Heart left ventricle (tissue), 16 donors: ENCODE measurements around the gene CCL26. TPM values are rescaled to one million over a fixed set of nuclear protein-coding genes. Genes with fewer than 3 reads are reported as not detected.

Source experiments
- ATAC-seq, 4 donors: fragments of 200-7000 bp; cut with Tn5 transposase; one replicate each; pipeline ENCODE4 v1.9.1; 2020 to 2022; ENCODE audit warnings: moderate library complexity in 4 of 4, mild to moderate bottlenecking in 3 of 4, moderate number of reproducible peaks in 1 of 4
- DNase-seq, 5 donors: peaks; one replicate each; pipeline ENCODE4 v3.0.0-alpha.2; 2020
- H3K27ac ChIP-seq, 12 donors: fragments of 200-600 bp; sonication (generic) in 4 of 12; one replicate each; pipeline versions ENCODE4 v1.5.0 to v1.8.0; 2016 to 2022; ENCODE audit warnings: mild to moderate bottlenecking in 2 of 12
- H3K27me3 ChIP-seq, 9 donors: fragments of 200-600 bp; sonication (generic) in 2 of 9; one replicate each; pipeline versions ENCODE4 v1.5.1 to v1.8.0; 2016 to 2022; ENCODE audit warnings: mild to moderate bottlenecking in 3 of 9
- H3K36me3 ChIP-seq, 9 donors: fragments of 200-600 bp; sonication (generic) in 2 of 9; one replicate each; pipeline versions ENCODE4 v1.5.0 to v1.8.0; 2018 to 2022; ENCODE audit warnings: mild to moderate bottlenecking in 2 of 9
- H3K4me1 ChIP-seq, 12 donors: fragments of 200-600 bp; sonication (generic) in 4 of 12; one replicate each; pipeline versions ENCODE4 v1.5.0 to v1.8.0; 2016 to 2022; ENCODE audit warnings: mild to moderate bottlenecking in 3 of 12
- H3K4me3 ChIP-seq, 12 donors: fragments of 200-600 bp; sonication (generic) in 4 of 12; one replicate each; pipeline versions ENCODE4 v1.5.0 to v1.8.0; 2017 to 2022; ENCODE audit warnings: mild to moderate bottlenecking in 9 of 12, moderate library complexity in 4 of 12
- H3K9me3 ChIP-seq, 12 donors: fragments of 200-600 bp; sonication (generic) in 4 of 12; one replicate each; pipeline versions ENCODE4 v1.5.0 to v1.8.0; 2016 to 2022; ENCODE audit warnings: mild to moderate bottlenecking in 1 of 12
- CTCF ChIP-seq, 12 donors: fragments of 200-600 bp; sonication (generic) in 4 of 12; IDR thresholded peaks; one replicate each; pipeline versions ENCODE4 v1.5.0 to v1.8.0; 2018 to 2022; ENCODE audit warnings: antibody characterized with exemption in 12 of 12, mild to moderate bottlenecking in 5 of 12
- POLR2A ChIP-seq, 2 donors: fragments of 450-650 bp; IDR thresholded peaks; one replicate each; pipeline ENCODE4 v1.6.1; 2017; ENCODE audit warnings: antibody characterized with exemption in 2 of 2, mild to moderate bottlenecking in 2 of 2, moderate library complexity in 2 of 2
- WGBS, 4 donors: extraction: QIAGEN DNeasy Blood & Tissue Kit in 2 of 4; methylation state at CpG; one replicate each; pipeline versions ENCODE4 v1.1.5 to v1.1.7; 2013 to 2018; 5-methylcytosine and 5-hydroxymethylcytosine counted together
- intact Hi-C, 10 donors: fragments of 100-400 bp; cut with DNase I; formaldehyde crosslinking; loops; one replicate each; pipeline versions ENCODE4 v1.11.1 to v1.14.2; 2022
- polyA plus RNA-seq, 2 donors: library from polyadenylated mRNA; stranded (reverse); fragments of 200-250 nt; gene quantifications; one replicate each; pipeline ENCODE4 v1.2.3, GENCODE V29; 2013
- total RNA-seq, 9 donors: library from RNA; depleted of rRNA in 2 of 9; stranded (reverse); fragments of >200 nt in 2 of 9; fragmentation: NEBNext Ultra II Directional in 3 of 9; extraction: Animal tissue kit (Norgen Biotek cat#: 25700) in 3 of 9; gene quantifications; one replicate each; pipeline versions ENCODE4 v1.1.0 to v1.2.4, GENCODE V29; 2016 to 2023
- donor health status: ischemic (EF 13 %, LVEDD 7.1; RV severe dilation, severe dysfunction).
- donor health status: healthy with polysubstance abuse.
- donor health status: DM: no; HTN: yes; CAD: no.
- donor health status: DM: no; HTN: no; CAD: no.
- donor health status: ischemic (EF 25% LVEDD 6.9; RV normal size, moderate dysfunction).
- donor health status: ischemic (EF 25% LVEDD 5.7; RV mildly dilated, moderate dysfunction).
- donor health status: healthy.
- donor health status: DM: yes; HTN: yes; CAD: no.
- donor health status: ischemic (EF 35%, LVEDD 5.7; RV mildly dilated, moderate dysfunction).
- donor health status: nonischemic (EF 11% LVEDD 7.7; RV severe dilation, severe dysfunction).
- donor health status: DM: yes; HTN: yes; CAD: no.
- donor health status: PGD.
- donor health status: ischemic (EF 29% LVEDD 5.4; RV normal size, mild dysfunction).
- donor health status: nonischemic (EF 23%, LVEDD 6.1; RV moderate dilation, normal function).

The CCL26 gene
- total and polyA plus RNA-seq, 11 donors = 0.53 to 0.94 (median 0.76) TPM; not detected in 7

DNA sequence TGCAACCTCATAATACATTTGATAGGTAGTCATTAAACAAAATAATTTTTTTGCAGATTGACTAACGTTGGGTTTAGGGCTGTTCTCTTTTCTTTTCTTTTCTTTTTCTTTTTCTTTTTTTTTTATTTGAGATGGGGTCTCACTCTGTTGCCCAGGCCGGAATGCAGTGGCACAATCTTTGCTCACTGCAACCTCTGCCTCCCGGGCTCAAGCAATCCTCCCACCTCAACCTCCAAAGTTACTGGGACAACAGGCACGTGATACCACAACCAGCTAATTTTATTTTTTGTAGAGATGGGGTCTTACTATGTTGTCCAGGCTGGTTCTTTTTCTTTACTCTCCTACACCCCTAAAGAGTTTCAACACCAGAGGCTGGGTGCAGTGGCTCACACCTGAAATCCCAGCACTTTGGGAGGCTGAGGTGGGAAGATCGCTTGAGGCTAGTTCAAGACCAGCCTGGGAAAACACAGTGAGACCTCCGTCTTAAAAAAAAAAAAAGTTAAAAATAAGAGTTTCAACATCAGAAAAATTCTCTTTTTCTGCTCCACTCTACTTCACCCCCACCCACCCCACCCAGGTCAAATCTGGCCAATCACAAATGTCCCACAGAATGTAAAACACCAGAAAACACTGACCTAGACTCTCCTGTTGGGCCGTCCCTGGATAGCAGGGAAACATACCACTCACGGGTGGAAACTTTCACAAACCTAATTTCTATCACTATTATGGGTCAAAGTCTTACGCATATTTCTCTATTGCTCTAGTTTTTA, 36.2 kb downstream of the CCL26 start:
- ATAC-seq (no peak), DNase-seq (no peak)
- WGBS, 4 donors = 93 to 97% (median 95%) methylated on average over 9 of the region's 9 CpGs
- H3K4me1 ChIP-seq = peaks cover 0 to 41% (median 13%) of the 10 kb centered on the region in 12 donors
- intact Hi-C loops = loop anchor here in 6 of 10 donors (5.0 to 10.0 kb wide), 5 partner anchors 71 to 123 kb away; no protein-coding TSS in a partner anchor
- no peaks in the 10 kb centered on the region for H3K9me3 ChIP-seq
- no peak overlapping the region for H3K27ac ChIP-seq
- H3K4me3 ChIP-seq = no peak overlapping the region
- peaks cover 0 to 16% (median 0%) of the 10 kb centered on the region in 9 donors for H3K36me3 ChIP-seq
- TF ChIP-seq CTCF (IDR thresholded peaks at IDR 0.05) (no peak), POLR2A (IDR thresholded peaks at IDR 0.05) (no peak)
- H3K27me3 ChIP-seq = no peaks in the 10 kb centered on the region

DNA sequence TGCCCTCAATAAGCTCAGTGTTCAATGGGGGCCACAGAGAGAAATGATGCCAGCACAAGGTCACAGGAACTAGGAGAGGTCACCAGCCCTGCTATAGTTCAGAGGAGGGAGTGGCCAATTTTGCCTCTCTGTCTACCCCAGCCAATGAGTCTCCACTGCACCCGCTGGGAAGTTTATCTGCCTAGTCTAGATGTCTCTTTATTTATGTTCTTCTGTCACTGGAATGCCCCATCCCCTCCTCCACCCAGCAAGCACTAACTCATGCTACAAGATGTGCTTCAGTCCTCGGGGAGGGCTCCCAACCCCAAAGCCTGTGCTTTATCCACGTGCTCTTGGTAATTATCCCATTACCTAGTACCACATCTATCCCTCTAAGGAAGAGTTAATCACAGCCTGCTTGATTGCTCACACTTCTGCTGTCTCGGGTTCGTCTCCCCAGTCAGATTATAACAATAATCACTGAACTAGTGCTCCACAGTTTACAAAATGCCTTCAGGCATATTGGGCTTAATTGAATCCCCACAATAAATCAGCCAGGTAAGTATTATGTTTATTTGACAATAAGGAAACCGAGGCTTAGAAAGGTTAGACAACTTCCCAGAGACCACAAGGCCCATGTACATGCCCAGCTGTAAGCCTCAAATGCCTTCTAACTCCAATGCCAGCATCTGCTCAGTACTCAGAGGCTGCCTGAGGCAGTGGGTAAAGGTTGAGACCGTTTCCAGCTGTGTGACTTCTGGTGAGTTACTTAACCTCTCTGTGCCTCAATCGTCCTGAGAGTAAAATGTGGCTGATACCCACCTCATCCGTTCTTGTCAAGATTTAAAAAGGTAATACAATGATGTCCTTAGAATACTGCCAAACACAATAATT, 37.2 kb downstream of the CCL26 start:
- Histone ChIP-seq H3K27me3 (no peaks in the 10 kb centered on the region), H3K9me3 (no peaks in the 10 kb centered on the region), H3K4me1 (peaks cover 0 to 34% (median 10%) of the 10 kb centered on the region in 12 donors), H3K27ac (peak overlapping the region in 1 of 12 donors; percentile 12), H3K4me3 (no peak overlapping the region), H3K36me3 (peaks cover 0 to 16% (median 0%) of the 10 kb centered on the region in 9 donors)
- intact Hi-C loops = loop anchor here in 6 of 10 donors (5.0 to 10.0 kb wide), 5 partner anchors 70 to 123 kb away; no protein-coding TSS in a partner anchor
- TF ChIP-seq CTCF (IDR thresholded peaks at IDR 0.05) = no peak
- ATAC-seq = no peak
- WGBS, 4 donors = 61 to 74% (median 67%) methylated on average over 9 of the region's 9 CpGs
- peak in 2 of 5 donors; percentile 10 to 27 for DNase-seq

- Histone ChIP-seq H3K9me3 (no peaks in the 10 kb centered on the region), H3K36me3 (peaks cover 0 to 16% (median 0%) of the 10 kb centered on the region in 9 donors), H3K4me1 (peaks cover 0 to 39% (median 16%) of the 10 kb centered on the region in 12 donors), H3K4me3 (no peak overlapping the region), H3K27me3 (no peaks in the 10 kb centered on the region), H3K27ac (no peak overlapping the region)
- intact Hi-C loops = loop anchor here in 4 of 10 donors (10.0 kb wide), 4 partner anchors 68 to 118 kb away; no protein-coding TSS in a partner anchor
- DNase-seq = no peak
- 68 to 80% (median 74%) methylated on average over 15 of the region's 15 CpGs for WGBS, 4 donors
- TF ChIP-seq POLR2A (IDR thresholded peaks at IDR 0.05) (no peak), CTCF (IDR thresholded peaks at IDR 0.05) (no peak)
- peak in 1 of 4 donors; percentile 9 for ATAC-seq
Observed at GRCh38 chr7:75732764-75733630, 39.0 kb downstream of the CCL26 start.
